Kidney (tissue), 14 donors: ENCODE measurements around the gene ASCC3. TPM values are rescaled to one million over a fixed set of nuclear protein-coding genes. Genes with fewer than 3 reads are reported as not detected.

ENCODE experiments used
- DNase-seq, 5 donors: peaks; one replicate each; pipeline ENCODE4 v3.0.0-alpha.2; 2013 to 2020
- FAIRE-seq: peaks from 2 replicates; lab custom pipeline; 2012; peaks lifted over from hg19 to GRCh38; lab: Jason Lieb, UNC
- H3K27ac ChIP-seq, 2 donors: one replicate each; pipeline ENCODE4 v1.7.0; 2013; ENCODE audit warnings: low read depth in 2 of 2, low read length in 2 of 2, inconsistent platforms in 1 of 2
- H3K27me3 ChIP-seq: one replicate; pipeline ENCODE4 v1.7.1; 2013; ENCODE audit warnings: low read length, inconsistent platforms; ENCODE audit not compliant: control insufficient read depth, insufficient read depth
- H3K36me3 ChIP-seq, 3 donors: one replicate each; pipeline versions ENCODE4 v1.7.0 to v1.7.1; 2013; ENCODE audit warnings: low read length in 3 of 3, control low read depth in 1 of 3, inconsistent platforms in 1 of 3; ENCODE audit not compliant: insufficient read depth in 3 of 3, control insufficient read depth in 2 of 3
- H3K4me1 ChIP-seq, 3 donors: one replicate each; pipeline versions ENCODE4 v1.7.0 to v1.7.1; 2013; ENCODE audit warnings: low read length in 3 of 3, inconsistent platforms in 1 of 3, low read depth in 1 of 3; ENCODE audit not compliant: control insufficient read depth in 2 of 3, insufficient read depth in 2 of 3
- H3K4me3 ChIP-seq, 3 donors: one replicate each; pipeline versions ENCODE4 v1.7.0 to v1.8.1; 2013; ENCODE audit warnings: low read length in 3 of 3, control low read depth in 1 of 3, inconsistent platforms in 1 of 3
- H3K9ac ChIP-seq, 3 donors: one replicate each; pipeline versions ENCODE4 v1.7.0 to v1.7.1; 2013; ENCODE audit warnings: low read length in 3 of 3, control low read depth in 1 of 3, inconsistent platforms in 1 of 3
- H3K9me3 ChIP-seq, 3 donors: one replicate each; pipeline versions ENCODE4 v1.7.0 to v1.7.1; 2013; ENCODE audit warnings: low read length in 3 of 3, control low read depth in 1 of 3, inconsistent platforms in 1 of 3; ENCODE audit not compliant: control insufficient read depth in 2 of 3, insufficient read depth in 1 of 3
- CTCF ChIP-seq: IDR thresholded peaks from 3 replicates; pipeline ENCODE4 v1.5.1; 2012; ENCODE audit warnings: mild to moderate bottlenecking, moderate library complexity, borderline replicate concordance; ENCODE audit not compliant: insufficient read depth; ENCODE audit errors: extremely low read depth
- intact Hi-C: fragments of 100-400 bp; cut with DNase I; formaldehyde crosslinking; loops from one replicate; pipeline ENCODE4 v1.11.1; 2022
- polyA plus RNA-seq: library from polyadenylated mRNA; stranded (reverse); fragments of 350-450 nt; fragmentation: Illumina TruSeq; extraction: RNeasy Lipid Tissue Mini Kit (QIAGEN cat#74804); gene quantifications from one replicate; pipeline ENCODE4 v1.2.3, GENCODE V29; 2014; ENCODE audit warnings: low read depth, low replicate concordance; ENCODE audit not compliant: insufficient read depth
- total RNA-seq: library from RNA; stranded (reverse); fragmentation: NEBNext Ultra II Directional; extraction: Animal tissue kit (Norgen Biotek cat#: 25700); gene quantifications from one replicate; pipeline ENCODE4 v1.2.1, GENCODE V29; 2021
- donor health status: control.
- donor health status: control.
- donor health status: control.
- donor health status: control.
- donor health status: control.
- donor health status: DM: yes; HTN: yes; CAD: no.
- donor health status: Normal renal cell carcinoma (clear cell type).

ASCC3 gene
- total and polyA plus RNA-seq, 2 donors from 2014 or later, result 7.7 to 31.7 TPM

- H3K36me3 ChIP-seq, result no peaks in the 10 kb centered on the region
- no peak for TF ChIP-seq CTCF
- no peaks in the 10 kb centered on the region for H3K4me1 ChIP-seq
- no peak overlapping the region for H3K27ac ChIP-seq
- no peak for FAIRE-seq
- intact Hi-C loops, result no loop called here
- no peak overlapping the region for H3K4me3 ChIP-seq
- H3K27me3 ChIP-seq, result no peaks in the 10 kb centered on the region
- H3K9me3 ChIP-seq, result no peaks in the 10 kb centered on the region
- DNase-seq, result no peak
- no peak overlapping the region for H3K9ac ChIP-seq
These were observed 84.9 kb downstream of the ASCC3 start for GRCh38 chr6:100796049-100796823.

DNA sequence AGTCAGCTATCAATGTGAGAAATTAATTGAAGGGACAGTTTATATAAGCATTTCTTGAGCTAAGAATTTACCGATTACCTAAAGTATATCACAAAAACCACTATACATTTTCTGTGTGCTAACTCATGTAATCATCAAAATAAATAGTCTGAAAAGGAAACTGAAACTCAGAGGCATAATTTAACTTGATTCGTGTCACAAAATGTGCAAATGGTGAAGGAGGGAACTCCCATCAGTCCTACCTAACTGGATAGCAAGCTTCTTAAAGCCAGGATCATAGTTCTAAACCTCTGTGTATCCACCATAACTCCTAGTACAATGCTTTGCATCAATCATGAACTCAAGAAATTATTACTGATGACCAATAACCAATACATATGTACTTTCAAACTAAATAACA is 91.0 kb downstream of the ASCC3 start:
- TF ChIP-seq CTCF, result no peak
- no peaks in the 10 kb centered on the region for H3K27me3 ChIP-seq
- DNase-seq (no peak), FAIRE-seq (no peak)
- H3K9me3 ChIP-seq, result no peaks in the 10 kb centered on the region
- no peaks in the 10 kb centered on the region for H3K36me3 ChIP-seq
- no peak overlapping the region for H3K9ac ChIP-seq
- no peak overlapping the region for H3K27ac ChIP-seq
- no peaks in the 10 kb centered on the region for H3K4me1 ChIP-seq
- intact Hi-C loops, result no loop called here
- H3K4me3 ChIP-seq, result no peak overlapping the region

GRCh38 chr6:100785982-100786381 is 95.1 kb downstream of the ASCC3 start:
- H3K27ac ChIP-seq, result no peak overlapping the region
- no peak overlapping the region for H3K9ac ChIP-seq
- no peak for FAIRE-seq
- H3K4me1 ChIP-seq, result no peaks in the 10 kb centered on the region
- intact Hi-C loops, result no loop called here
- no peak for DNase-seq
- no peaks in the 10 kb centered on the region for H3K27me3 ChIP-seq
- H3K4me3 ChIP-seq, result no peak overlapping the region
- H3K9me3 ChIP-seq, result no peaks in the 10 kb centered on the region
- H3K36me3 ChIP-seq, result no peaks in the 10 kb centered on the region
- TF ChIP-seq CTCF, result no peak
